ENCODE results near the gene RTL9. TPM values are rescaled to one million over a fixed set of nuclear protein-coding genes. Genes with fewer than 3 reads are reported as not detected.
A peak's percentile ranks its signal among the peaks of the same experiment; 100 is the strongest.

Gene RTL9
- total RNA-seq, 1 donor from 2014 or later: 0.37 TPM

DNA sequence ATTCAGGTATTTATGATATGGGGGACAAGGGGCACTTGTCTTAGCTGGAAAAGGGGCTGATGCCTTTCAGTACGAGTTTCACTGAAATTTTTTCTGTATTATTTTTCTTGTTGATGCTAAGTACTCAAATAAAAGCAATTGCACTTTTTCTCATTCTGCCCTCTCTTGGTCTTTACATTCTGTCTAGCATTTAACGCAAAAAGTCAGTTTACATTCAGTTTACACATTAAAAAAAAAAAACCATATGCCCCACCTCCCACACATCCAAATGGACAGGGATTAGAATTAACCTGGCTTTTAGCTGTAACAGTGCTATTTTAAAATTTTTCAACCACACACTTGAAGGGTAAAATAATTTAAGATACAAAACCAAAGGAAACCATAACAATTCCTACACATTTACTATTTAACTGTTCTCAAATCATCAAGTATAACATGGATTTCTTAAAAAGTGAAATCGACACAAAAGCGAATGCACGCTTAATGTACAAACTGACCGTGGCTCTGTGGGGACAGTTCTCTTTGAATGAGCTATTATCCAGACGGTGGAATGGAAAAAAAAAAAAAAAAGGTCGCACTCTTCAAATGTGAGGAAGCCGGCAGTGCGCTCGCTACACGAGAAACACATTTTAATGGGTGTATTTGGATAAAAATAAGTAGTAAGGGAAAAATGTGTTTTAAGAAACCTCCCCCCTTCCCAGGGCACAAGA is 42.1 kb upstream of the RTL9 start:
- TF ChIP-seq, protein P1, sequence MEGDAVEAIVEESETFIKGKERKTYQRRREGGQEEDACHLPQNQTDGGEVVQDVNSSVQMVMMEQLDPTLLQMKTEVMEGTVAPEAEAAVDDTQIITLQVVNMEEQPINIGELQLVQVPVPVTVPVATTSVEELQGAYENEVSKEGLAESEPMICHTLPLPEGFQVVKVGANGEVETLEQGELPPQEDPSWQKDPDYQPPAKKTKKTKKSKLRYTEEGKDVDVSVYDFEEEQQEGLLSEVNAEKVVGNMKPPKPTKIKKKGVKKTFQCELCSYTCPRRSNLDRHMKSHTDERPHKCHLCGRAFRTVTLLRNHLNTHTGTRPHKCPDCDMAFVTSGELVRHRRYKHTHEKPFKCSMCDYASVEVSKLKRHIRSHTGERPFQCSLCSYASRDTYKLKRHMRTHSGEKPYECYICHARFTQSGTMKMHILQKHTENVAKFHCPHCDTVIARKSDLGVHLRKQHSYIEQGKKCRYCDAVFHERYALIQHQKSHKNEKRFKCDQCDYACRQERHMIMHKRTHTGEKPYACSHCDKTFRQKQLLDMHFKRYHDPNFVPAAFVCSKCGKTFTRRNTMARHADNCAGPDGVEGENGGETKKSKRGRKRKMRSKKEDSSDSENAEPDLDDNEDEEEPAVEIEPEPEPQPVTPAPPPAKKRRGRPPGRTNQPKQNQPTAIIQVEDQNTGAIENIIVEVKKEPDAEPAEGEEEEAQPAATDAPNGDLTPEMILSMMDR (conservative IDR thresholded peaks at IDR 0.05): no peak
- H3K4me3 Mint-ChIP-seq: peak overlapping the region; percentile 98
- H3K27ac Mint-ChIP-seq (ENCODE audit: unreplicated experiment): peak overlapping the region; percentile 96
- H3K36me3 Mint-ChIP-seq (ENCODE audit: low read depth): no peaks in the 10 kb centered on the region
- peaks cover 42% of the 10 kb centered on the region for H3K4me1 Mint-ChIP-seq
- peak; percentile 1 for DNase-seq (ENCODE audit: low read depth, low spot score)
- no peaks in the 10 kb centered on the region for H3K9me3 Mint-ChIP-seq
- H3K27me3 Mint-ChIP-seq (ENCODE audit: low read depth): peaks cover 35% of the 10 kb centered on the region

DNA sequence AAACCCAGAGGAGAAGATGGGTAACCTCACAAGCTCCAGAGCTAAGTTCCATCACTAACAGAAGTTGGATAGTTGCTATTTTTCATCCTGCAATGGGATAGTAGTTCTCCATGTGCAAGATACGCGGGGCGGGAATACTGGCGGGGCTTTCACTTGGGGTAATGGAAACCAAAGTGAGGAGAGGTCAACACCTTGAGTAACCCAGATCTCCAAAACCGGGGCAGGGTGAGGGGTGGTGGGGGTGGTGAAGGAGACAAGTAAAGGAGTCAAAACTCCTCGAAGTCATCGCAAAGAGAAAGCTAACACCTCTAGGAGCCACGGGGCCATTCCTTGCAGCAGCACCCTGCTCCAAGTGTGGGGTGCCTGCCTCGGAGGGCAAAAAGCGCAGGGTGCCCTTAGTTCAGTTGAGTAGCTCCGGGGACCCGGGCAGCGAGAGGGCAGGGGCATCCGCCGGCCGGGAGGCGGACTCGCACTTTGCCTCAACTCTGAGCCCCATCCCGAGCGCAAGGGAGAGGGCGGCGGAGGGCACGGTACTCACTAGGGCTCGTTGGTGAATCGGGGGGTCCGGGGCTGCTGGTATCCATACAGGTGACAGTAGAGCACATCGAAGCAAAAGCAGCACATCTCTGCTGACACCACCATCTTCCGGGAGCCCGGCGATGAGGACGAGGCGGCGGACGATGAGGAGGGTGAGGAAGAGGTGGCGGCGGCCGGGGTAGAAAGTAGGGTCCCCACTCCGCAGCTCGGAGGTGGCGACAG is 41.4 kb upstream of the RTL9 start:
- Mint-ChIP-seq H3K9me3 (no peaks in the 10 kb centered on the region), H3K4me3 (peak overlapping the region; percentile 98), H3K36me3 (ENCODE audit: low read depth) (no peaks in the 10 kb centered on the region), H3K4me1 (peaks cover 34% of the 10 kb centered on the region), H3K27ac (ENCODE audit: unreplicated experiment) (peak overlapping the region; percentile 96), H3K27me3 (ENCODE audit: low read depth) (peaks cover 39% of the 10 kb centered on the region)
- TF ChIP-seq, protein P1 (conservative IDR thresholded peaks at IDR 0.05): peak; percentile 30
- DNase-seq (ENCODE audit: low read depth, low spot score): peak; percentile 38

DNA sequence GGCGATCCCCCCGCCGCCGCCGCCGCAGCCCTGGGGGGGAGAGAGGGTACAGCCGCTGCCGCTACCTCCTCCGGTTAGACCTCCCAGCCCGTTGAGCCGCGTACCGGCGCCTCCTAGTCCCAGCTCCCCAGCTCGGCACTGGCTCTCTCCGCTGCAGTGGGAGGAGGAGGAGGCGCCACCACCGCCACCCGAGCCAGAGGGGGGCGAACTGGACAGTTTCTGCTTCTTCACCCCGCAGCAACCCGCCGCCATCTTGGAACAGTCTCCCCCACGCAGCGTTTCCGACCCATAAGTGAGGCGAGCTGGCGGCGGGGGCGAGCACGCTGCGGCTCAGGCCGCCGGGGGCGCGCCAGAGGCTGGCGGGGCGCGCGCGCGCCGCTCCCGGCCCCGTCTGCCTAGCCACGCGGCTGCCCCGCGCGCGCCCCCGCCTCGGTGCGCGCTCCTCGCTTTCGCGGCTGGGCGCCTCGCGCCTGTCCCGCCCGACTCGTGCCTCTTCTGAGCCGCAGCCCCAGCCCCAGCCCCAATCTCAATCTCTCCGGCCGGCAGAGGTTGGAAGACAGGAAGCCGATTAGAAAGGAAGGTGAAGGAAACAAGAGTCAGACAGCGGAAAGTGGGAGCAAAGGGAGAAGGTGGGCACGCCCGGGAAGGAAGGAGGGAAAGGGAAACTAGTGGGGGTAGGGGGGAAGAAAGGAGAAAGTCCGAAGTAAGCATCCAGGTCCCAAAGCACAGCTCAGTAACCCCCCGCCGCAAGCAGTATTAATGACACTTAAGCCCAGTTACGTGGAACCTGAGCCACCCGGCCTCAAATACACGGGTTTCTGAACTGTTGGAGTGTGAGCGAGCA is 40.6 kb upstream of the RTL9 start, which contains the start of gene AMMECR1:
Gene AMMECR1, minus strand, starts transcription at position 266 of the 844 bp plus-strand sequence. Its CDS starts 14 bp downstream, at position 252.
- peaks cover 43% of the 10 kb centered on the region for H3K27me3 Mint-ChIP-seq (ENCODE audit: low read depth)
- no peaks in the 10 kb centered on the region for H3K9me3 Mint-ChIP-seq
- TF ChIP-seq, protein P1 (conservative IDR thresholded peaks at IDR 0.05): peak; percentile 7
- peak; percentile 70 for DNase-seq (ENCODE audit: low read depth, low spot score)
- peak within 1 kb of the TSS; percentile 98 for H3K4me3 Mint-ChIP-seq
- no peaks in the 10 kb centered on the region for H3K36me3 Mint-ChIP-seq (ENCODE audit: low read depth)
- H3K27ac Mint-ChIP-seq (ENCODE audit: unreplicated experiment): peak within 1 kb of the TSS; percentile 96
- peaks cover 30% of the 10 kb centered on the region for H3K4me1 Mint-ChIP-seq

DNA sequence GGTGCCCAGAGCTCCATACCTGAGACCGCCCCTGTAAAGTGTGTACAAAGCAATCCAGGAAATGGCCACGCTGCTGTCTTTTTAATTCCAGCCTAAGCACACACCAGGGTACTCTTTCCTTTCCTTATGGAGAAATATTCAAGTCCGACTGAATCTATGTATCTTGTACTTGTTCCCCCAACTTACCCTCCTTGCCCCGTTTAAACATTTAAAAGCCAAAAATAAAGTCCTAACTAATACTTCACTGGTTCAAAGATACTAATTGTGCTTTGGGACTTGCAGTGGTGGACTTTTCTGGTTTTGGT is 40.0 kb upstream of the RTL9 start:
- no peak for DNase-seq (ENCODE audit: low read depth, low spot score)
- Mint-ChIP-seq H3K4me3 (peak overlapping the region; percentile 98), H3K36me3 (ENCODE audit: low read depth) (no peaks in the 10 kb centered on the region), H3K4me1 (peaks cover 30% of the 10 kb centered on the region), H3K9me3 (no peaks in the 10 kb centered on the region), H3K27me3 (ENCODE audit: low read depth) (peaks cover 43% of the 10 kb centered on the region), H3K27ac (ENCODE audit: unreplicated experiment) (peak overlapping the region; percentile 95)
- TF ChIP-seq, protein P1 (conservative IDR thresholded peaks at IDR 0.05): no peak

DNA sequence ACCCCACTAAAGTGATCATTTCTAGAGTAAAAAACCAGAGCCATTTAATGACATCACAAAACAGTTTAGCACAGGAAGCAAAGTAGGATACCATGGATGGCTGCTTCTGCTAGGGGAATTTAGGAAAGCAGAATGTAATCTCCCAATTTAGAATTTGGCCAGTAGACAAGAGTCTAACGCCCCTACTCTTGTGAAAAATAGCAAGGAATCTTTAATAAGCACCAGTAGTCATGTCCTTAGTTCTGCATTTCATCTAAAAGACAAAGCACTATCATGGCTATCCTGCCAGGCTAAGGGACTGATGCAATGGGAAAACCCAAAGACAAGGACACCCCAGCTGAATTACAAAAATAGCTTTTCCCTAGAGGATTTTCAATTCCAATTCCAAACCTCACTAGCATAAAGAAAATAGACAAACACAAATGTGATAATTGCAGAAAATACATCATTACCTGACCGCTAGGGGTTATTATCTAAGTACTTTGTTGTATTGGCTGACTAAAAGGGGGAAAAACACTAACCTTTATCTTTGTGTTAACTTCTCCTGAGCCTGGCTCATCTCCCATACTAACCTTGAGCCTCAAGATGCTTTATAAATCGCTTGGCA is 38.2 kb upstream of the RTL9 start:
- Mint-ChIP-seq H3K4me1 (peaks cover 26% of the 10 kb centered on the region), H3K27ac (ENCODE audit: unreplicated experiment) (no peak overlapping the region), H3K4me3 (peak overlapping the region; percentile 31), H3K36me3 (ENCODE audit: low read depth) (no peaks in the 10 kb centered on the region), H3K9me3 (no peaks in the 10 kb centered on the region), H3K27me3 (ENCODE audit: low read depth) (peaks cover 43% of the 10 kb centered on the region)
- DNase-seq (ENCODE audit: low read depth, low spot score): no peak
- TF ChIP-seq, protein P1 (conservative IDR thresholded peaks at IDR 0.05): no peak
